Activated CD4-positive, alpha-beta T cell treated with anti-CD3 and anti-CD28 coated beads, Interleukin-2, amount 50 U/mL, for 16 hours (primary cell): Measurements from ENCODE around the gene CTNND2.

Source experiments
- DNase-seq: peaks from one replicate; pipeline ENCODE4 v3.0.0-alpha.2; 2020

CTNND2 gene

GRCh38 chr5:11000515-11001353, 903.5 kb downstream of the CTNND2 start:
- no peak for DNase-seq

DNA sequence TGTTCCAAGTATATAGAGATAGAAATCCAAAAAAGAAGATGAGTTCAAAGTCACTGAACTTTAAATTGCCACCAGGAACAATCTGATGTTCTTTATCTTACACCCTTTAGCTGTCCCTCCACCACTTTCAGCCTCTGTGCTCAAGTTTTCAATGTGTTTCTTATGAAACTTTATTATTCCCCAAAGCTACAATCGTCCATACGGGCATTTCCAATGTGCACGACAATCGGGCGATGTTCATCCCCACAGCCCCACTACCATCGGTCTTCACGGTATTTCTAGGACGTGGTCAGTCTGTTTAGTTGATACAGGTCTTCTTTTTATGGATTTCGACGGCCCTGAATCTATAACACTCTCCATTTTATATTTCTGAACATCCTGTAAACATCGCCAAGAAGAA, 904.5 kb downstream of the CTNND2 start:
- DNase-seq, result no peak

DNA sequence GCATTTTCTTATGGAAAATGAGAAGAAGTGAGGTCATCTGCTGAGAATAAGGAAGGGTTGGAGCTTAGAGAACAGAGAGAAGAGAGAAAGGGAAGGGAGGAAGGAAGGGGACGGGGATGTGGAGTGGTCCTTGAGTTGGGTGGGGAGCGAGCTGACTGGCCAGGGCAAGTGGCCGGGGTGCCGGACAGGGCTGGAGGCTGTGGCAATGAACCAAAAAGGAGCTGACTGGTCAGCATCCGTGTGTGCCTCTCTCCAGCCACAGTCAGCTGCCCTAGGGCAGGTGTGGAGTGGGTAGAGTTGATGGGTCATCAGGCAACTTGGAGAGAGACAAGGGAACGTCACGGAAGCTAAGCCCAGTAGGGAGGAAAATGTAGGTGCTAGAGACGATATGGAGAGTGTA, 908.4 kb downstream of the CTNND2 start:
- DNase-seq, result no peak

DNA sequence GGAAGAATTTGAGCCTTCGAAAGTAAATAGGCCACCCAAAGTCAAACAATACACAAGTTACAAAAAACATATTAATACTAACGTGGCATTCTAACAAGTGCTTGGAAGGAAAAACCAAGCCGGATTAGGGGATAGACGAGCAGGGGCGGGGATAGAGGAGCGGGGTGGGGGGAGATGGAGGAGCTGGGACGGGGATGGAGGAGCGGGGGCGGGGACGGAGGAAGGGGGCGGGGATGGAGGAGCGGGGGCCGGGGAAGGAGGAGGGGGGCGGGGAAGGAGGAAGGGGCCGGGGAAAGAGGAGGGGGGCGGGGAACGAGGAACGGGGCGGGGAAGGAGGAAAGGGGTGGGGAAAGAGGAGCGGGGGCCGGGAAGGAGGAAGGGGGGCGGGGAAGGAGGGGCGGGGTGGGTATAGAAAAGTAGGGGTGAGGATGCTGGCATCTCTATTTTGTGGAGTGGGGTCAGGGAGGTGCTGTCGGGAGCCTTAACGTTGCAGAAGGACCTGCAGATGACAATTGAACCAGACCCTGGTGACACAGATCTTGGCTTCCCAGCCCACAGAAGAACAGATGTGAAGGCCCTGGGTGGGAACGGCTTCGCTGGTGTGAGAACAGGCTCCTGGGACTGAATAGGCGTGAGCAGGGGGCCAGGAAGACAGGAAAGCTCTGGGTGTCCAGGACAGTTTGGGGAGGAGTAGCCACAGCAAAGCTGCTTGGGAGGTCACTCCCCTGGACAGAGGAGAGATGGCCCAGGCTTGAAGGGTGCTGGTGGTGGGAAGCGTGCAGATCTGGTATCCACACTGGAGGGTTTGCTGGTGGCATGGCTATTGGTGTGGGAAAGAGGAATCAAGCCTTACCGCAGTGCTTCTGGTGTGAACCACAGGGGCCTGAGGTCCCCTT, 909.9 kb downstream of the CTNND2 start:
- no peak for DNase-seq

DNA sequence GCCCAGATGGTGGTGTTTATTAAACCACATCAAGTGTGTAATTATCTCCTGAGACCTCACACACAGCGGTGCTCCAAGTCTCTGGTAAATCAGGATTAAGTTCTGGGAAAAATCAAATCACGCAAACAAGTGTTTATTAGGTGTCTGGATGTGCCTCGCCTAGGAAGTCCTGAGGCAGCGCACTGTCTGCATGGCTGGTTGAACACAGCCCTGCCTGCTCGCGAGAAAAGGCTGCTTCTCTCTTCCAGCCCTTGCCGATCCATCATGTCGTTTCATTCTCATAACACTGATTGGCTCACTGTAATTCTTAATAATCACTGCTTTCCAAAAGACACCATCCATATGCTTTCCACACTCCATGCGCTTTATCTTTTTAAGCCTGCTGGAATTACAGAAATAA, 913.6 kb downstream of the CTNND2 start:
- DNase-seq, result no peak

DNA sequence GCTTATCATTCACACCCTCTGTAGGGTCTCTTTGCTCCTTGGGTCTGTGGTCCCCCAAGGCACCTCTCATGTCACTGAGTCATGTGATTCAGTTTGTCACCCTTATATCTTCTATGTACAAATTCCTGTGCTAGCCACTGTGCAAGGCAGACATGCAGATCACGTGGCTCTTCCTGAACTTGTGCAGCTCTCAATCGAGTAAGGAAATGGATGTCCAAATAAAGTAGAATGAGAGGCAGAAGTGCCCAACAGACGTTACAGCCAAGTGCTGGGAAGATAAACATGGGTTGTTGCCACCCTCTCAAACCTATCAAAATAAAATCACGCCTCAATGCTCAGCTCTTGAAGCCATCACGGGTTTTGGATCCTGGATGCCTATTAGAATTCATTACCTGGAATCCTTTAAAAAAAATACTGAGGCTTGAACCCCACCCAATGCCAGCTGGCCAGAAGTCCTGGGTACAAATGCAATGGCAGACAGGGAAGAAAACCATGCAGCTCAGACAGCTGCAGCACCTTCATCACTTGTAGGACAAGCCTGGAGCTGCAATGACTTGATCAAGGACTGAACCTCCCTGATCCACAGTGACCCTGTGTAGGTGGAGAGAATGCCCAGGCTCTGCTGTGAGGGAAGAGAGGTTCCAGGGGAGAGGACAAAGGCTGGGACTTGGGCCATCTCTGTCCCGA, 914.5 kb downstream of the CTNND2 start:
- DNase-seq, result no peak

GRCh38 chr5:10988622-10989021, 915.6 kb downstream of the CTNND2 start:
- DNase-seq, result no peak

DNA sequence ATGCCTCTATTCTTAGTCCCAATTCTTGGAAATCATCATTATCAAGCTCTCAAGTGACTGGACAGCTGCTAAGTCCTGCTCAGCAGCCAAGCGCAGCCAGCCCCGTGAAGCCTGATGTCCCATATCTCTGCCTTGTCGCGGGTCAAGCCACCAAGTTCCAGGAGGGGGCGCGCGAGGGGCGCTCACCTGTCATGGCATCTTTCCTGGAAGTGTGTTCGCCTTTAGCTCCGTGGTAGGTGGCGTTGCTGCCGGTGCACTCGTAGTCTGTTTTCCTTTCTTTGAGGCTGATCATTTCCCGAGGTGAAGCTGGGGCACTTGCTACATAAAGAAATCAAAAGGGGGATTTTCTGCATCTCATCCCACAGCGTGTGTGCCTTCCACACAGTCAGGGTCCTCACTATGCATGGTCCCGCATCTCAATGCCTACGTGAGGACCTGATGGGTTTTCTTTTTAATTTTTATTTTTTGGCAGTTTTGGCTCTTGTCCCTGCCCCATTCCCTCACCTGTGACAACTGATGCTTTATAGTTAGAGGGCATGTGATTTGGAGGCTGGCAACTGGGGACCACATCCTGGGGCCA, 916.2 kb downstream of the CTNND2 start:
- peak; percentile 65 for DNase-seq

DNA sequence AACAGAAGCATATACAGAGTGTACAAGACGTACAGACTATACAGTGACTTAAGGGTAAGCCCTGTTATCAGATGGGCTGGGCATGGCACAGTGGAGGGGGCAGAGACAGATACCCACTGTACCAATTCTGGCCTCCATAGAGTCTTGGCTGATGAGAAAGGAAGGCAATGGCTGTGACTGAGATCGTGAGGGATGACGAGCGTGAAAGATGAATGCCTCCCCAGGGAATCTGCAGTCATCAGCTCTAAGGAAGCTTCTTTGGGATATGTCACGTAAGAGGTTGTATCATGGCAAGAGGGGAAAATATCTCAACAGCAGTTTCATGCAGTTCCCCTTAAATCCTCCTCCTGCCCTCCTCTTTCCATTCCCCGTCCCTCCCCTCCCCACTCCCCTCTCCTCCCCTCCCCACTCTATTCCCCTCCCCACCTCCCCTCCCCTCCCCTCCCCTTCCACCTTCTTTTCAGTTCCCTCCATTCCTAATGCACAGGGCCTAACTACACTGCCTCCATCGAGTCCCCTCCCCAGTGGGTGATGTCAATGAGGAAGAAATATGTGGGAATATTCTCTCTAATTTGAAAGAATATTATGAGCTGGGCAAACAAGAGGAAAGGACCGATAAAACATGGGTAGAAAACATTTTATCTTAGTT, 916.8 kb downstream of the CTNND2 start:
- no peak for DNase-seq

- DNase-seq, result no peak
Observed at GRCh38 chr5:10985721-10986110, 918.5 kb downstream of the CTNND2 start.

DNA sequence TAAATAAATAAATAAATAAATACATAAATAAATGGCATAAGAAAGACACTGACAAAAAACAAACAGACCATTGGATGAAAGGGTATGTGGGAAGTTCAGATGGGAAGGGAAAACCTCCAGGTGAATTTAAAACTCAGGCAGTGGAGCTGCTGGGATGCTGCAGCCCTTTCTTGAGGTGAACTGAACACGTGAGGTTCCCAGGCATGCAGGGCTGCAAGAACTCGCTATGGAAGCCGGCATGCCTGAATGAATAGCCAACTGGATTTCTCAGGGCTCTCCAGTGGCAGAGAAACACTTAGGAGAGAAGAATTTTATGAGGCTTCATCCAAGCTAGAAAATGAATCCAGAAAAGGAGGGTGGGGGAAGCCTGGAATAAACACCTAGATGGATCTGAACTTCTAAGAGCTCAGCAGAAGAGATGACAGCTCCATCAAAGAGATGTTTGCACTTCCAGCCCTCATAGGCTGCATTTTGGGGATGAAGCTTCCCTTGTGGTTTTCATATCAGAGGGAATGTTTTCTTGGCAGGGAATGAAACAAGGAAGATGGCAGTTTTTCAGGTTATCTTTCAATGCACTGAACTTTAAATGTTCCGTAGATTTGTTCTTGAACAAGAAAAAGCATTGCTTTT, 919.0 kb downstream of the CTNND2 start:
- no peak for DNase-seq

DNA sequence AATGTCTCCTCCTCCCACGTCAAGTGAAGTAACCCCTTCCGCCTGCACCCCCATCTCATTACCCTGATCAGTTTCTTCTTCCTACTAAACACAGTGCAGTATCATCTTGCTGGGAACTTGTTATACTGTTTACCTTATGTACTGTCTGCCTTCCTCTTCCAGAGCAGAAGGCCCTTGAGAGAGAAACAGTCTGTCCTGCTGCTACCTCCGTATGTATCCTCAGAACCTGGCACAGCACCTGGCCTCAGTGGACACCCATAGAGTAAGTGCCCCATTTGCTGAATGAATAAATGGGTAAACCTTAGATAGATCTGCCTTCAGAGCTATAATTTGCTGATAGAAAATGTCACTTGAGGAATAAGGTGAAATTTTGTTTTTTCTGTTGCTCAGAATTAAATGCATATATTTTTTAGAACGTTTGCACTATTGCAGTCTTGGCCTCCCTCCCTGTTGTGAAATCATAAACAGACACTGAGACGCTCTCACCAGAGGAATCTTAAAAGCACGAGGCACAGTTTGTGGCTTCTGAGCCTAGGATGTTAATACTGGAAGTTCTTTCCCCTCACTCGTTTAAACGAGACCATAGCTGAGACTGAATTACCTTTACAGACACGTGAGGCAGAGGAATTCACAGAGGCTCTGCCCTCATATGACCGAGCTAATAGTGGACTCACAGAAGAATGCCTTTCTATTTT, 920.1 kb downstream of the CTNND2 start:
- DNase-seq, result no peak

DNA sequence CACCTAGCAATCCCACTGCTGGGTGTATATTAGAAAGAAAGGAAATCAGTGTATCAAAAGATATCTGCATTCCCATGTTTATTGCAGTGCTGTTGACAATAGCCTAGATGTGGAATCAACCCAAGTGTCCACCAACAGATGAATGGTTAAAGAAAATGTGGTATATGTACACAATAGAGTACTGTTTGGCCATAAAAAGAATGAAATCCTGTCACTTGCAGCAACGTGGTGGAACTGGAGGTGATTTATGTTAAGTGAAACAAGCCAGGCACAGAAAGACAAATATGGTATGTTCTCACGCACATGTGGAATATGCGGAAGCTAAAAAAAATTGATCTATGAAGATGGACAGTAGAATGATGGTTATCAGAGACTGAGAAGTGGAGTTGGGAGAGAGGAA, 921.6 kb downstream of the CTNND2 start:
- DNase-seq, result no peak

DNA sequence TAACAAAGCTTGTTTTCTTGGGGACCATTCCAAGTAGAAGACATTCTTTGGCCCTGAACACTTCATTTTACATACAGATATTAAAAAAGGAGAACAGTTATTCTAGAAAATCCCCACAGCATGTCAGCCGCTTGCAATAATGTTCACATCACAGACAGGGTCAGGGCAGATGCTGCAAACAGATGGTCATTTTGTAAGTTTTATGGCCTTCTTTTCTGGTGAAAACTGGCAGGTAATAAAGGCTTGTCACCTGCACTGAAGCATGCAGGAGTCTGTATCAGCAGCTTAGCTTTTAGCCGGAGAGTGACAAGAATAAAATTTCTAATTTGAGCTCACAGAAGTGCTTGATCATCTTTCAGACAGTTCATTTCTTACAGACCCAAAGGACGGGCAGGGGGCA, 922.3 kb downstream of the CTNND2 start:
- DNase-seq, result no peak

GRCh38 chr5:10977011-10977410, 927.2 kb downstream of the CTNND2 start:
- no peak for DNase-seq

DNA sequence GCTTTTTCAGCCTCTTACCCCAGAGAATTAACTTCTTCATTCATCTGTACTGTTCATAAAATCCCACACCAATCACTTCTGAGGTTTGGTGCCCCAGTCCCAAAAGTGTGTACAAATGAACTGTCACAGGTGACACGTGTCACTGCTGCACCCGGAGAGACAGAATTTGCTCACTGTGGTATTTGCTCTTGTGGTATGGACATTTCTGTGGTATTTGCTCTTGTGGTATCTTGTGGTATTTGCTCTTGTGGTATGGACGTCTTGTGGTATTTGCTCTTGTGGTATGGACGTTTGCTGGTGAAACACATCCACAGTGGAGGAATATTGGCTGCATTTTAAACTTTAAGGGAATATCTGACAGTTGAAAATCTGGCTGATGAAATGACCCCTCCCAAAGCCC, 928.3 kb downstream of the CTNND2 start:
- no peak for DNase-seq

- no peak for DNase-seq
Observed at GRCh38 chr5:10974850-10975249, 929.4 kb downstream of the CTNND2 start.

DNA sequence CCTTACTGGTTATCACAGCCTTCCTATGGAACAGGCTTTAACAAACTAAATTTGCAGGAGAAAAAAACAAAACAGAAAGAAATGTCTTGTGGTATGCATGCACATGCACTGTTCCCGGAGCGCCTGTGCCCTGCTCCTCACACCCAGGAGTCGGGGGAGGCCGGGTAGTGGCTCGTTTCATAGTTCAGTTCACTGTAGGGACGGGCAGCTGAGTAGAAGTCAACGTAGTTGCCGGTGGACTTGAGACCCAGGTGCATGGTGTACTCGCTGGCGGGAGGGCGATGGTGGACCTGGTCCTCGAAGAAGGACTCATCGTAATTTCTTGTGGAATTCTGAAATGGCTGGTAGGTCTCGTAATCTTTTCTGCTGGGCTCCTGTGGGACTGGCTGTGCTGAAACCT, 930.9 kb downstream of the CTNND2 start:
- no peak for DNase-seq

- no peak for DNase-seq
Observed at GRCh38 chr5:10969684-10970180, 934.5 kb downstream of the CTNND2 start.

- no peak for DNase-seq
Observed at GRCh38 chr5:10964806-10965205, 939.4 kb downstream of the CTNND2 start.

DNA sequence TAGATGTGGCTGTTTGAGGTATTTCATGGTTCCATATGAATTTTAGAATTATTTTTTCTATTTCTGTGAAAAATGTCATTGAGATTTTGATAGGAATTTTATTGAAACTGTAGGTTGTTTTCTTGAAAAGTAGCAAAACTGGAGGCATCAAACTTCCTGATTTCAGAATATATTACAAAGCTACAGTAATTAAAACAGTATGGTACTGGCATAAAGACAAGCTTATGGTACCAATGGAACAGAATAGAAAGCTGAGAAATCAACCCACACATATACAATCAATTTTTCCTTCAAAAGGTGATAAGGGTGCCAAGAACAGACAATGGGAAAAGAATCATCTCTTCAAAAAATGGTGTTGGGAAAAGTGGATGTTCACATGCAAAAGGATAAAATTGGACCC, 945.5 kb downstream of the CTNND2 start:
- DNase-seq, result no peak
